Left ventricle myocardium inferior (tissue), 1 donor: ENCODE measurements around the gene PCDHB3. TPM values are rescaled to one million over a fixed set of nuclear protein-coding genes. Genes with fewer than 3 reads are reported as not detected.
A peak's percentile ranks its signal among the peaks of the same experiment; 100 is the strongest.
"Not testable (repeated sequence)": the region's sequence is repeated elsewhere in the genome, so short reads cannot be mapped to it uniquely, and the experiment has no call there.

Experiments used
- DNase-seq: peaks from one replicate; pipeline ENCODE4 v3.0.0-alpha.2; 2020
- H3K27ac ChIP-seq: fragments of 200-600 bp; replicated peaks from 2 replicates; pipeline ENCODE4 v1.8.0; 2021
- H3K27me3 ChIP-seq: fragments of 200-600 bp; 2 replicates; pipeline ENCODE4 v1.8.0; 2021; ENCODE audit warnings: low read depth
- H3K36me3 ChIP-seq: fragments of 200-600 bp; 2 replicates; pipeline ENCODE4 v1.8.0; 2021
- H3K4me1 ChIP-seq: fragments of 200-600 bp; 2 replicates; pipeline ENCODE4 v1.8.0; 2021
- H3K4me3 ChIP-seq: fragments of 200-600 bp; 2 replicates; pipeline ENCODE4 v1.8.0; 2021; ENCODE audit warnings: mild to moderate bottlenecking, moderate library complexity
- H3K9me3 ChIP-seq: fragments of 200-600 bp; replicated peaks from 2 replicates; pipeline ENCODE4 v1.8.0; 2021
- intact Hi-C: fragments of 100-400 bp; cut with micrococcal nuclease; formaldehyde crosslinking; loops from one replicate; pipeline ENCODE4 v1.11.0; 2022
- total RNA-seq: library from RNA; stranded (reverse); fragmentation: NEBNext Ultra II Directional; extraction: Animal tissue kit (Norgen Biotek cat#: 25700); gene quantifications from one replicate; pipeline ENCODE4 v1.2.1, GENCODE V29; 2021
- TF ChIP-seq, protein P1 (sequence below): fragments of 200-600 bp; IDR thresholded peaks from 2 replicates; pipeline ENCODE4 v1.8.0; 2021; ENCODE audit warnings: antibody characterized with exemption, mild to moderate bottlenecking, borderline replicate concordance
- donor health status: DM: no; HTN: yes; CAD: no; lungs with severe emphysema.

Gene PCDHB3
- total RNA-seq, 1 donor from 2014 or later: 0.77 TPM

DNA sequence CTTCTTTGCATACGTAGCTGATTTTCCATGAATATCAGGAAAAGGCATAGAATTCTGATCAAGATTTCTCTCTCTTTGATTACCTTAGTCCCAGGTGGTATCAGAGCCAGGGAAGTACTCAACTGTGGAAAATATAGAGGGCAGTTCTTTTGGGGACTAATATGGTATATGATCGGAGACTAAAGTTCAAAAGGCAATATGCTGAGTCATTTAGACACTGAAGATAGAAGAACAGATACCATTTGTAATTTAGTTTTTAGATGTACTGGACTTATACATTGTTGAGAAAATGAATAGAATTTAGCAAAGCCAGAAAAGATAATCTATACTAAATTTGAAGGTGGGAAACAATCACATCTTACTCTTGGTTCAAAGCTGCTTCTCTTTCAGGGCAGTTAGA lies 5.1 kb downstream of the PCDHB3 start:
- no peak overlapping the region for H3K27ac ChIP-seq
- intact Hi-C loops: no loop called here
- DNase-seq: no peak
- H3K4me1 ChIP-seq: no peaks in the 10 kb centered on the region
- no peak overlapping the region for H3K4me3 ChIP-seq
- H3K9me3 ChIP-seq: peaks cover 58% of the 10 kb centered on the region
- H3K27me3 ChIP-seq: peaks cover 32% of the 10 kb centered on the region
- no peaks in the 10 kb centered on the region for H3K36me3 ChIP-seq
- TF ChIP-seq, protein P1, sequence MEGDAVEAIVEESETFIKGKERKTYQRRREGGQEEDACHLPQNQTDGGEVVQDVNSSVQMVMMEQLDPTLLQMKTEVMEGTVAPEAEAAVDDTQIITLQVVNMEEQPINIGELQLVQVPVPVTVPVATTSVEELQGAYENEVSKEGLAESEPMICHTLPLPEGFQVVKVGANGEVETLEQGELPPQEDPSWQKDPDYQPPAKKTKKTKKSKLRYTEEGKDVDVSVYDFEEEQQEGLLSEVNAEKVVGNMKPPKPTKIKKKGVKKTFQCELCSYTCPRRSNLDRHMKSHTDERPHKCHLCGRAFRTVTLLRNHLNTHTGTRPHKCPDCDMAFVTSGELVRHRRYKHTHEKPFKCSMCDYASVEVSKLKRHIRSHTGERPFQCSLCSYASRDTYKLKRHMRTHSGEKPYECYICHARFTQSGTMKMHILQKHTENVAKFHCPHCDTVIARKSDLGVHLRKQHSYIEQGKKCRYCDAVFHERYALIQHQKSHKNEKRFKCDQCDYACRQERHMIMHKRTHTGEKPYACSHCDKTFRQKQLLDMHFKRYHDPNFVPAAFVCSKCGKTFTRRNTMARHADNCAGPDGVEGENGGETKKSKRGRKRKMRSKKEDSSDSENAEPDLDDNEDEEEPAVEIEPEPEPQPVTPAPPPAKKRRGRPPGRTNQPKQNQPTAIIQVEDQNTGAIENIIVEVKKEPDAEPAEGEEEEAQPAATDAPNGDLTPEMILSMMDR: no peak

DNA sequence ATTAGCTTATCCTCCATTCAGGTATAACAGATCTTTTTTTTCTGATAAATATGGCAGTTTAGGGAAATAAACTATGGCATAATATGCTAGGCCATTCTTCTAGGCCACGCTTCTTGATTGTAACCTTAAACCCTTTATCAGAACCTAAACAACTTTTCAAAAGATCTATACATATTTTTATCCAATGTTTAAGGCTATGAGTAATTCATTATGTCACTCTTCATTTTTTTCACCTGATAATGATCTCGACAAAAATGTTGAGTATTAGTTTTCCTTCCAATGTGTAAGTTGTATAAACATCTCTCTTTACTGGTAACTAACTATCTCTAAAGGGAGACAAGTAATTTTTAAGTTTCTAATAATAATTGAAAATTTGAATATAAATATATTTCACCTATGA lies 19.0 kb downstream of the PCDHB3 start:
- no peaks in the 10 kb centered on the region for H3K4me1 ChIP-seq
- H3K36me3 ChIP-seq: no peaks in the 10 kb centered on the region
- intact Hi-C loops: no loop called here
- H3K27me3 ChIP-seq: peaks cover 33% of the 10 kb centered on the region
- no peak overlapping the region for H3K4me3 ChIP-seq
- no peak for DNase-seq
- no peak overlapping the region for H3K27ac ChIP-seq
- TF ChIP-seq, protein P1: no peak
- H3K9me3 ChIP-seq: peaks cover 72% of the 10 kb centered on the region

DNA sequence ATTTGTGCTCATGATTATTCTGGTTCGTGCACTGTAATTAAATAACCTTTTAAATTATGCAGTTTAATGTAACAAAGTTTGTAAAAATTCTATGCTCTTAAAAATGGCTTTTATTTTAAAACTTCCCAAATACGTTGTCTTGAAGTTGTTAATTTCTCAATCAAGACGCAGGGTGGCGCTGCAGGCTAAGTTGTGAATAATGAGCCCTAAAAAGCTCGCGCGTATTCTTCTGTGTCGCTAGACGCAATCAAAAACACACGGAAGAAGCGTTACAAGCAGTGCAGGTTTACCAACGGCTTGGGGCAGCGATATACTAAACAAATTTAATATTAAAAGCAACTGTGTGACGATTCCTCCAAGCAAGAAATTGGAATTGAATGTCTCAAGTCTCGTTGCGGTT lies 21.3 kb downstream of the PCDHB3 start, which contains the start of gene PCDHB4:
Gene PCDHB4 (plus strand): TSS at position 256 of the 400 bp plus-strand sequence. CDS start 181 bp downstream, outside the sequence.
- TF ChIP-seq, protein P1: peak; percentile 42
- Histone ChIP-seq H3K4me3 (peak within 1 kb of the TSS; percentile 51), H3K36me3 (no peaks in the 10 kb centered on the region), H3K27me3 (peaks cover 47% of the 10 kb centered on the region), H3K9me3 (peaks cover 58% of the 10 kb centered on the region), H3K27ac (no peak within 1 kb of the TSS), H3K4me1 (no peaks in the 10 kb centered on the region)
- no peak for DNase-seq
- intact Hi-C loops: no loop called here

DNA sequence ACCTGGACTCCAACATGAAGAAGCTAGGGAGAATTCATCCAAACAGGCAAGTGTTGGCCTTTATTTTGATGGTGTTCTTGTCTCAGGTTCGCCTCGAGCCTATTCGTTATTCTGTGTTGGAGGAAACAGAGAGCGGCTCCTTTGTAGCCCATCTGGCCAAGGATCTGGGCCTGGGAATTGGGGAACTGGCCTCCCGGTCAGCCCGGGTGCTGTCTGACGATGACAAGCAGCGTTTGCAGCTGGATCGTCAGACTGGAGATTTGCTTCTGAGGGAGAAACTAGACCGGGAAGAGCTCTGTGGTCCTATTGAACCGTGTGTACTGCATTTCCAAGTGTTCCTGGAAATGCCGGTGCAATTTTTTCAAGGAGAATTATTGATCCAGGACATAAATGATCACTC lies 21.7 kb downstream of the PCDHB3 start:
- intact Hi-C loops: no loop called here
- TF ChIP-seq, protein P1: no peak
- H3K36me3 ChIP-seq: peaks cover 3% of the 10 kb centered on the region
- H3K27me3 ChIP-seq: peaks cover 48% of the 10 kb centered on the region
- H3K9me3 ChIP-seq: peaks cover 58% of the 10 kb centered on the region
- H3K27ac ChIP-seq: no peak overlapping the region
- no peak for DNase-seq
- H3K4me1 ChIP-seq: no peaks in the 10 kb centered on the region
- peak overlapping the region; percentile 51 for H3K4me3 ChIP-seq

DNA sequence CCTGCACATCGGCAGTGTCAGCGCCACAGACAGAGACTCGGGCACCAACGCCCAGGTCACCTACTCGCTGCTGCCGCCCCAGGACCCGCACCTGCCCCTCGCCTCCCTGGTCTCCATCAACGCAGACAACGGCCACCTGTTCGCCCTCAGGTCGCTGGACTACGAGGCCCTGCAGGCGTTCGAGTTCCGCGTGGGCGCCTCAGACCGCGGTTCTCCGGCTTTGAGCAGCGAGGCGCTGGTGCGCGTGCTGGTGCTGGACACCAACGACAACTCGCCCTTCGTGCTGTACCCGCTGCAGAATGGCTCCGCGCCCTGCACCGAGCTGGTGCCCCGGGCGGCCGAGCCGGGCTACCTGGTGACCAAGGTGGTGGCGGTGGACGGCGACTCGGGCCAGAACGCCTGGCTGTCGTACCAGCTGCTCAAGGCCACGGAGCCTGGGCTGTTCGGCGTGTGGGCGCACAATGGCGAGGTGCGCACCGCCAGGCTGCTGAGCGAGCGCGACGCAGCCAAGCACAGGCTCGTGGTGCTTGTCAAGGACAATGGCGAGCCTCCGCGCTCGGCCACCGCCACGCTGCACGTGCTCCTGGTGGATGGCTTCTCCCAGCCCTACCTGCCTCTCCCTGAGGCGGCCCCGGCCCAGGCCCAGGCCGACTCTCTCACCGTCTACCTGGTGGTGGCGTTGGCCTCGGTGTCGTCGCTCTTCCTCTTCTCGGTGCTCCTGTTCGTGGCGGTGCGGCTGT lies 23.3 kb downstream of the PCDHB3 start:
- H3K36me3 ChIP-seq, H3K4me1 ChIP-seq, H3K27ac ChIP-seq, intact Hi-C loops, DNase-seq: not testable (repeated sequence)
- Histone ChIP-seq H3K4me3 (peak overlapping the region; percentile 6), H3K27me3 (peaks cover 48% of the 10 kb centered on the region), H3K9me3 (peaks cover 48% of the 10 kb centered on the region)

DNA sequence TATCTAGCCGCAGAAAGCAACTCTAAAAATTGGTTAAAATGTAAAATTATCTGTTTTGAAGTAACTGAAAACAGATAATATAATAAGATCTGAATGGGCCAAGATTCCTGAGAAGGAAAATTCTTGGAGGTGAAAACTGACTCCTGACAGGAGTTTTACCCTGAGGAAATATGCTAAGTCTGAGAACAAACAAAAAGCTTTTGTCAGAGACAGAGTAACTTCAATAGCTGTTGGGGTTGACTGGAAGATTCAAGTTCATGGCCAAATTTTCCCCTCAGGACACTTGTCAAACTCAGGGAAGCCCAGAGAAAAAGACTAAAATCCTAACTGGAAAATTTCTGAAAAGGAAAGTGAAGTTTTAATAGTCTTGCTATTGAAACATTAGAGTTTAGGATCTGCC lies 27.0 kb downstream of the PCDHB3 start:
- TF ChIP-seq, protein P1: no peak
- no peak overlapping the region for H3K27ac ChIP-seq
- no peak overlapping the region for H3K4me3 ChIP-seq
- intact Hi-C loops: no loop called here
- H3K36me3 ChIP-seq: peaks cover 4% of the 10 kb centered on the region
- DNase-seq: no peak
- peaks cover 67% of the 10 kb centered on the region for H3K9me3 ChIP-seq
- peaks cover 32% of the 10 kb centered on the region for H3K27me3 ChIP-seq
- no peaks in the 10 kb centered on the region for H3K4me1 ChIP-seq
